NCI-H82 treated with DMSO at 0.1 percent for 48 hours (cell line): ENCODE results near the gene RTP4.
"Not testable (repeated sequence)": the region's sequence is repeated elsewhere in the genome, so short reads cannot be mapped to it uniquely, and the experiment has no call there.

Source experiments
- DNase-seq: peaks from one replicate; lab custom pipeline; 2025; ENCODE audit not compliant: unreplicated experiment; lab: John Stamatoyannopoulos, UW

Gene RTP4

DNA sequence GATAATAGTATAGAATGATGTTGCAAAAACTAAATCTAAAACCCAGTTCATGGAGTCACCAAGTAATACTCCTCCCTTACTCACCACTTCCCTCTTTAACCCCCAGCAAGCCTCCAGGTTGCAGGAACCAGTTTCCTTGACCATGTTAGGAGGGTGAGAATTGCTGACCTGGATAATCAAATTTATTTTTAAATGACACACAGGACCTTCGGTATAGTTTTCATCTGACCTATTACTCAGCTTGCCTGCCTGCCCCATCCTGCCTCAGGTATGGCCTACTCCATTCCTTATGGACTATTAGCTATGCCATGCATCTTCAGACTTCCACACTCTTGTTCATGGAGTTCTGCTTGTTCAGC lies 883 bp downstream of the RTP4 start:
- DNase-seq, result no peak

DNA sequence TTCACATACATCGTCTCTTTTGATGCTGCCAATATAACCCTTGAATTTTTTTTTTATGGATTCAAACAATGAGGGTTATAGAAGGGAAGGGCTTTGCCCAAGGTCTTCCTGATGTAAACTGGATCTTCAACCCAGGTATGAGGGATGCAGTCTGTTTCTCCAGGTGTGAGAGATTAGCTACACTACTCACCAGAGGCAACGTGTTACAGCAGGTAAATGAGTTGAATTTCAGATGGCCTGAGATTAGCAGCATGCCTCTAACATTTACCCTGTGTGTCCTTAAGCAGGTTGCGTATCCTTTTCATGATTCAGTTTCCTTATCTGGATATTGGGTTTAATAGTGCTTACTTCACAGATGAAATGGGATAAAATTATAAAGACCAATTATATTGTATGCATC lies 1.9 kb downstream of the RTP4 start:
- no peak for DNase-seq

DNA sequence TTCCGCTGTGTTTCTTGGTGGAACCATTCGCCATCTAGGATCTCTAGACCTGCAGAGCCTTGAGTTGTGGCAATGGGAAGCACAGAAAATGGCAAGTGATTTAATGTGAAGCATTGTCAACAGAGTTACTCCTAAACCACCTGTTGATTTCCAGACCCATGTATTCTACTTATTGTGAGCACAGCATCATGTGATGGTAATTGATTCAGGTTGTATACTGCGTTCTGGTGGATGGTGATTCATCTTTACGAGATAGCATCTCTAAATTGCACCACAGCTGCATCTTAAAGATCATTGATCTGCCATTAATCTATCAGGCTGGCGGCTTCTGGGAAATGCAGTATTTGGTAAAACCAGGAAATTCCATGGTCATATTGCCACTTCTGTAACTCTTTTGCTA lies 7.4 kb downstream of the RTP4 start:
- no peak for DNase-seq

DNA sequence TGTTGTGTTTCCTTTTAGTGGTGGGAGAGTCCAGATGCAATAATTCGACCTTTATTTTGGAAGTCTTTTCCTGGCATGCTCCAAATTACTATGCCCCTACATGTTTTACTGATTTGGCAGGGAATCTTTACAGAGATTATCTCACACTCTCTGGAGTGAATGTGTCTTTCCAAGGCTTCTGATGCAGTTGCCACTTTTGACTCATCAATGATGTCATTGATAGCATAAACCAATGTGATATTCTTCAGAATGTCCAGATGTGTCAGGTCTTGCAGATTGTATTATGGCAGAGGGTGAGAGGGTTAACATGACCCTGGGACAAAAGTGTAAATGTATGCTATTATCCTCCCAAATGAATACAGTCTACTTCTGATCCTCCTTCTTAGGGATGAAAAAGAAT lies 9.7 kb downstream of the RTP4 start:
- DNase-seq, result no peak

DNA sequence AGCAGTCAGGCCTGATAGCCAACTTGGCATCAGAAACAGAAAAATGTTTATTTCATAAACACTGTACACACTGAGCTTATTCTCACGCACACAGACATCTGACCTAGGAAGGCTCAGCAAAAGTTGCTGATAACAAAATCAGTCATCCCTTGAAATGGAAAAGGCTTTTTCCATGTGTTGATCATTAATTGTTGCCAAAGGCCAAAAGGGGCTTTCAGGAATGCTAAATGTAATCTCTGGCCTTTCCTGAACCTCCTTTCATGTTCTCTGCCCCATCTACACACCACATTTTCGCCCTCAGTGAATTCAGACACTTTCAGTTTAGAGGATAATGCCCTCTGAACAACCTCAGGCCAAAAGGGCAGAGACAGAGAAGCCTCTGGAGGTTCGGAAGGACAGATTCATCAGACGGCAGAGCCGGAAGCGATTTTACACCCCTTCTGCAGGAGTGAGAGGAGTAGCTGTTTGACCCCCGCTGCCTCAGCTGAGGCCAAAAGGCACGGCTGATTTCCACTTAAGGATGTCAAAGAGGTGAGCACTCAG lies 14.5 kb downstream of the RTP4 start:
- DNase-seq, result no peak

DNA sequence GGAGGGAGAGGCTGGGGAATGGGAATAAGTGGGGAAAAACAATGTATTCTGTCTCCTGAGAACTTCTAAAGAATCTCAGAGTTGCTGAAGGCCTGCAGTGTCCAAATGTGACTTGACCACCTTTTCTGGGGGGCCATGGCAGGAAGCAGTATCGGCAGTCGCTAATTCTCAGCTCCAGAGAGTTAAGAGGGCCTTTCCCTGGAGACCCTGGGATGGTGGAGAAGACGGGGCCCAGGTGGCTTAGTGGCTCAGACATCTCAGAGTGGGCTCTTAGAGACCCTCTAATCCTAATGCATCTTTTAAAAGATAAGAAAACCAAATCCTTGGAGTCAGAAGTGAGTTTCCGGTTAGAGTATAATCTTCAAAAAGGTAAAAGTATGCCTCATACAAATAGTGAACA lies 15.1 kb downstream of the RTP4 start:
- DNase-seq, result no peak

DNA sequence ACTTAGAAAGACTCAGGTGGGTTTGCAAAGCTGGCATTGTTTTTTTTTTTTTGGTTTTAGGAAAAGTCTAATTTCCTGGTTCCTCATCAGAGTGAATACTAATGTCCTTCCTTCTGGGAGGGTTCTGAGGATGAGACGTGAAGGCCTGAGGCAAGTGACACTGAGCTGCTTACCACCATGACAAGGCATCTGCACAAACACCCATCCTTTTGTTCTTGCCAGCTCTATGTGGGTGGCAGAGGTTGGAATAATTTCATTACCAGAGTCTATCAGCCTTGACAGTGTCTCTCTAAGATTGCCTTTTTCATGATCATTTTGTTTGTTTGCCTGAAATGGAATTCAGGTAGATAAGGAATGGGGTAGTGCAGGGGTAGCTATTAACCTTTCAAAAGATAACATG lies 17.1 kb downstream of the RTP4 start:
- no peak for DNase-seq

DNA sequence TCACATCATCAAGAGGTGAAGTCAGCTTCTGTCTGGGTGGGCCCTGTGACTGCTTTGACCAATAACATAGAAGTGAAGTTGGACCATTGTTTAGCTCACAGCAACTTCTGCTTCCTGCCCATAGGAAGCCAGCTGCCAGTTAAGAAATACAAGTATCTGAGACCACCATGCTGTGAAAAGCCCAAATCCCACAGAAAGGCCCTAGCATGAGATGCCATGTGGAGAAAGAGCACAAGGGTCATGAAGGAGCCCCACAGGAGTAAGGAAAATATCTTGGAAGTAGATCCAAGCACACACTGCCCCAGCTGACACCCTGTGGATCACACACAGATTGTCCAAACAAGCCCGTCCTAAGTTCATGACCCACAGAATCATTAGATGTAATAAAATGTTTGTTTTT lies 28.5 kb downstream of the RTP4 start:
- DNase-seq, result no peak

DNA sequence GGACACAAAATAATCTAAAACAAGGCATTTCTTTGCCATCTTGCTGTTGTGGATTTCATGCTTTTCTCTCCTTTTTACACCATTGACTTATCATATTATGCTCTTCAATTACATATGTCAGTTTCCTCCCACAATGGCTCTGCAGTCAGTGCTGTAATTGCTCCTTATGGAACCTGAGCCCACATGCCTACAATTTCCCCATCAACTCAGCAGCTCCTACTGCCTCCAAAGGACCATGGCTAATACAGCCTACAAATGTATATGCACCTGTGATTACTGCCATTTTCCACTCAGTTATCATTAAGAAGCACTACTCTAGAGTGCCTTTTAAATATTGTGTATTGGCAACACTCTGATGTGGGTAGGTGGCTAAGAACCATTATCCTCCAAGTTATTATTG lies 30.8 kb downstream of the RTP4 start:
- no peak for DNase-seq

DNA sequence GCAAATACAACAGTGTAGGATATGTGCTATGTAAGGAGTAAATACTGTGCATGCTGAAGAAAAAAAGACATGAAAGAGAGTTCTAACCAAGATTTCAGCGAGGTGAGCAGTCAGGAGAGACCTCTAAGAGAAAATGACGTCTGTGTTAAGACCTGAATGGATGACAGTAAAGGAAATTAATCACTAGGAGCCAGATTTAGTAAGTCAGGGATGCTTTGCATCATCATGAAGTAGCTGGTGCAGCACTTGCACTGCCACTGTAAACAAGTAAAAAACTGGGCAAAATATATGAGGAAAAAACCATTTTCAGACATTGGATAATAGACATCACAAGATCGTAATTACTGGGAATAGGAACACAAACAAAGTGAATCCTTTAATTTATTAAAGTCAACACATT lies 32.6 kb downstream of the RTP4 start:
- DNase-seq, result no peak

DNA sequence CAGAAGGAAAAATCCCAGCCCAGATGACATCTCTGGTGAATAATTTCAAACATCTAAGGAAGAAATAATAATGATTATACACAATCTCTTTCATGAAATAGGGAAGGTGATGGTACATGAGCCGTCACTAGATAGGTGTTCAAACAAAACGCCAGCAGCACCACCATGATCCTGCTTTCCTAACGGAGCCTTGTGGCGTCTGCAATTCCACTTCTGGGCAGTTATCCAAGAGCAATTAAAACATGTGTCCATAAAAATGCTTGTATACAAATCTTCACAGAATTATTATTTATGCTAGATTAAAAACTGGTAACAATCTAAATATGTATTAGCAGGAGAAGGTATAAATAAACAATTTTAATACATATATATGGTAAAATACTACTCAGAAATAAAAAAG lies 33.7 kb downstream of the RTP4 start:
- no peak for DNase-seq

DNA sequence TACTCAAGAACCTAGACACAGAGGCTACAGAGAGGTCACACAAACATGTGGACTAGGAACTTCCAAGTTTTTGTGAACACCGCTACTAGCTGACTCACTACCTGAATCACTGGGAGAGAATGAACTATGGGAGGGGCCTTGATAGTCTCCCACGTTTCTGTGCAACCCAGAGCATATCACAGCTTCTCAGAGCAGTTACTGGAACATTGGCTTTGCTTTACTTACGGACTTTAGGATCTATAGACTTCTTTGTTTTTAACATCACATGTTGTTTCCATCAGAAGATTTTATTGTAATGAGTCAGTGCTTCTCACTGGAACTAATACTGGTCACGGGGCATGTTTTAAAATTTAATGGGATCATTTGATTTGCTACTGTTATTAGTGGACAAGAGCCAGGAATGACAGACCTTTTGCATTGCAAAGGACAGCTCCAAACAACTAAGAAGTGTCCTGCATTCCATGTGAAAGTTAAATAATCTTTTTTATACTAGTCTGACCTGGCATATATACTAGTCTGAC lies 35.6 kb downstream of the RTP4 start:
- DNase-seq, result no peak

DNA sequence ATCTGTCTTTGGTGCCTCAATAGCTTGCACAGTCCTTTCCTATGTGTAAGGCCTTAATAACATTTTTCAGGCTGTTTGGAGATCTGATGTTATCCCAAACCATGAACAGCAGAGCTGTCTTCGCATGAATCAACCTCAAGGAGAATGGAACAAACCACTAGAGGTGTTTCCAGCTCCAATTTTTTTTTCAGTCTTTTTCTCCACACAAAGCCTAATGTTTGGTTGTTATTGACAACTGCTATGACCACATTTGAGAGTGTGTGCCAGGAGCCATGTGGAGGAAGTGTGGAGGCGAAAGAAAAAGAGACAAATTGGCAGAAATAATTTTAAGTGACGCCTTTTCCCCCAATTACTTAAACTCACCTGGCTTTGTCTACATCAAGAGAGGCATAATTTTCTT lies 38.7 kb downstream of the RTP4 start:
- DNase-seq, result no peak

DNA sequence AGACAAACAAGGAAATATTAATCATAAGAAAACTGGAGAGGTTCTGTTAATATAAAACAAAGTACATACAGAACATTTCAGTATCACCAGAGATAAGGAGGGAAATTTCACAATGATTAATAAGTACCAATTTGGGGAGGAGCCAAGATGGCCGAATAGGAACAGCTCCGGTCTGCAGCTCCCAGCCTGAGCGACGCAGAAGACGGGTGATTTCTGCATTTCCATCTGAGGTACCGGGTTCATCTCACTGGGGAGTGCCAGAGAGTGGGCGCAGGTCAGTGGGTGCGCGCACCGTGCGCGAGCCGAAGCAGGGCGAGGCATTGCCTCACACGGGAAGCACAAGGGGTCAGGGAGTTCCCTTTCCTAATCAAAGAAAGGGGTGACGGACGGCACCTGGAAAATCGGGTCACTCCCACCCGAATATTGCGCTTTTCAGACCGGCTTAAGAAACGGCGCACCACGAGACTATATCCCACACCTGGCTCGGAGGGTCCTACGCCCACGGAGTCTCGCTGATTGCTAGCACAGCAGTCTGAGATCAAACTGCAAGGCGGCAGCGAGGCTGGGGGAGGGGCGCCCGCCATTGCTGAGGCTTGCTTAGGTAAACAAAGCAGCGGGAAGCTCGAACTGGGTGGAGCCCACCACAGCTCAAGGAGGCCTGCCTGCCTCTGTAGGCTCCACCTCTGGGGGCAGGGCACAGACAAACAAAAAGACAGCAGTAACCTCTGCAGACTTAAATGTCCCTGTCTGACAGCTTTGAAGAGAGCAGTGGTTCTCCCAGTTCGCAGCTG lies 44.0 kb downstream of the RTP4 start:
- DNase-seq, result not testable (repeated sequence)
